ENCODE results near the gene TUNAR.

The TUNAR gene

GRCh38 chr14:95872777-95873176 is 3.9 kb upstream of the TUNAR start:
- no peak for DNase-seq (ENCODE audit: low read depth in 2 of 2)

- no peak for DNase-seq (ENCODE audit: low read depth in 2 of 2)
Measured at GRCh38 chr14:95875831-95876760, 536 bp upstream of the TUNAR start.

- no peak for DNase-seq (ENCODE audit: low read depth in 2 of 2)
Measured at GRCh38 chr14:95877633-95878032, 1.0 kb downstream of the TUNAR start.

- no peak for DNase-seq (ENCODE audit: low read depth in 2 of 2)
Measured at GRCh38 chr14:95884377-95884776, 7.7 kb downstream of the TUNAR start.

GRCh38 chr14:95885278-95885677 is 8.6 kb downstream of the TUNAR start:
- no peak for DNase-seq (ENCODE audit: low read depth in 2 of 2)

DNA sequence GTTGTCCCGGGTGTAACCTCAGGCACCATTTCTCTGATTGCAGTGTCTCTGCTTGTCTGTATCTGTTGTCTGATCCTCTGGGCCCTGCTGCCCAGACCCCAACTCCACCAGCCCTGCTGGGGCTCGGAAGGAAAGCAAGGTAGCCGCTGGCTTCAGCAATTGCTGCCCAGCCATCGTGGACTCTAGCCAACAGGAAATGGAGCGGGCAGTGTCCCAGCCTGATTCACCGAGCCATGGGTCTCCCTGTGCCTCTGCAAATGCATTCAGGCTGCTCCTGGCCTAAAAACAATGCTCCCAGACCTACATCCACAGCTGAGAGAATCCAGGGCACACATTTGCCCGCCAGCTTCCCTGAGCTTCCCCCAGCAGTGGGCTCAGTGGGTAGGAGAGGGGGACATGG is 9.2 kb downstream of the TUNAR start:
- no peak for DNase-seq (ENCODE audit: low read depth in 2 of 2)

GRCh38 chr14:95886366-95887056 is 9.9 kb downstream of the TUNAR start:
- no peak for DNase-seq (ENCODE audit: low read depth in 2 of 2)

DNA sequence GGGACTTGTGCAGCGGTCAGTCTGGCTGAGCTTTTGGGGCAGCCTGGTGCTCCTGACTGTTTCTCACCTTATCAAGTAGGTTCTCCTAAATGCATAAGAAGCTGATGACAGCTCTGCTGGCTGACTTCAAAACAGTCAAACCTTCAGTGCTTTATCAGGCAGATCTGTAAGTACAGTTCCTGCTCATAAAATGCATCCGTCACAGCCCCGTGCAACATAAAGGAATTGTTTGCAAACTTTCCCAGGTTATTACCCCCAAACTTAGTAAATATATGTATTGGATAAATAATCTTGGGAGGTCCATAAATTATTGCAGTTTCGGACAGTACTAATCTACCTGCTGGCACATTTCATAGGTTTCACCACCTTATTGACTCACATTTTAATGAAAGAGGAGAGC is 10.7 kb downstream of the TUNAR start:
- no peak for DNase-seq (ENCODE audit: low read depth in 2 of 2)

GRCh38 chr14:95889236-95889979 is 12.8 kb downstream of the TUNAR start:
- DNase-seq (ENCODE audit: low read depth in 2 of 2): no peak

GRCh38 chr14:95891742-95892141 is 15.1 kb downstream of the TUNAR start:
- DNase-seq (ENCODE audit: low read depth in 2 of 2): no peak

- no peak for DNase-seq (ENCODE audit: low read depth in 2 of 2)
Measured at GRCh38 chr14:95892142-95892541, 15.5 kb downstream of the TUNAR start.

- no peak for DNase-seq (ENCODE audit: low read depth in 2 of 2)
Measured at GRCh38 chr14:95895720-95896119, 19.1 kb downstream of the TUNAR start.

- DNase-seq (ENCODE audit: low read depth in 2 of 2): no peak
Measured at GRCh38 chr14:95896498-95897135, 20.0 kb downstream of the TUNAR start.

DNA sequence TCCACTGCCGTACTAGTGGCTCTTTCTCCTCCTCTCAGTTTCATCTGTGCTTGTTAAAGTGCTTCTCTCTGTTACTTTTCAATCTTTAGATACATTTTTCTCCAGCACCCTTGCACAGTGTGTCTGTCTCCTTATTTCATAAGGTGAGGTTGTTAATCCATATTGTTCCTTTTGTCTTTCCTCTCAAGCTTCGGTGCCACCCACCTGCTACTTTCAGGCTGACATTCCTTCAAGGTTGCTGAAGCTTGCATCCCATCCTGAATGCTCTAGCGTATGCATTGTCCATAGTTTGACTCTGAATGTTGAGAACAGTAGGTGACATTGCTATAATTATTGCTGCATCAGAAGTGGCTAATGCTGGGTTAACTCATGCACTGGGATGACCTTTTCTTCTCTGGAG is 20.6 kb downstream of the TUNAR start:
- DNase-seq (ENCODE audit: low read depth in 2 of 2): no peak

GRCh38 chr14:95901054-95901453 is 24.4 kb downstream of the TUNAR start:
- no peak for DNase-seq (ENCODE audit: low read depth in 2 of 2)

- no peak for DNase-seq (ENCODE audit: low read depth in 2 of 2)
Measured at GRCh38 chr14:95902273-95902826, 25.7 kb downstream of the TUNAR start.

DNA sequence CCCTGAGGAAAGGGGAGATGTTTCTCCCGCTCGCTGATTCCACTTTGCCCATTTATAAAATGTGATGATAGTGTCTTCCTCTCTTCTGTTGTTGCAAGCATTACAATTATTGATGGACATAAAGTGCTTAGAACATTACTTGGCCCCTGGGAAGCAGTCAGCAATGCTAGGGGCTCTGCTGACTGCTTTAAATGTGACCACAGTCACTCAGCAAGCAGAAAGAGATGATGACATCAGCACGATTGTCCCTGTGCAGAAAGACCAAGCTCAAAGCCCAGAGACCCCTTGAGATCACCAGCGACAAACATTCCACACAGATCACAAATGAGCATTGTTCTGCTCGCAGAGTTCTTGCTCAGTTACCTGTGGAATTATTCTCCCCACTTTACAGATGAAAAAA is 26.5 kb downstream of the TUNAR start:
- no peak for DNase-seq (ENCODE audit: low read depth in 2 of 2)

GRCh38 chr14:95903616-95904107 is 27.0 kb downstream of the TUNAR start:
- DNase-seq (ENCODE audit: low read depth in 2 of 2): no peak

GRCh38 chr14:95906591-95906990 is 30.0 kb downstream of the TUNAR start:
- DNase-seq (ENCODE audit: low read depth in 2 of 2): no peak

- DNase-seq (ENCODE audit: low read depth in 2 of 2): no peak
Measured at GRCh38 chr14:95910628-95911027, 34.0 kb downstream of the TUNAR start.

- no peak for DNase-seq (ENCODE audit: low read depth in 2 of 2)
Measured at GRCh38 chr14:95911456-95911855, 34.8 kb downstream of the TUNAR start.

All from stimulated activated CD8-positive, alpha-beta memory T cell treated with anti-CD3 and anti-CD28 coated beads, Interleukin-15, amount 100 ng/mL, for 48 hours (primary cell).